HEK293 (cell line): ENCODE results near the gene TMEM234.

ENCODE experiments used
- KLF16 ChIP-seq: fragments of 450-650 bp; formaldehyde crosslinking; IDR thresholded peaks from 2 replicates; pipeline ENCODE4 v1.5.1; 2017; ENCODE audit warnings: missing biosample characterization, missing genetic modification characterization
- YY1 ChIP-seq: fragments of 450-650 bp; formaldehyde crosslinking; IDR thresholded peaks from 2 replicates; pipeline ENCODE4 v1.5.1; 2018; ENCODE audit warnings: missing biosample characterization, missing genetic modification characterization
- ZBTB7A ChIP-seq: fragments of 450-650 bp; formaldehyde crosslinking; IDR thresholded peaks from 2 replicates; pipeline ENCODE4 v1.5.1; 2016; ENCODE audit warnings: low read depth, missing biosample characterization, missing genetic modification characterization
- ZNF211 ChIP-seq: fragments of 450-650 bp; formaldehyde crosslinking; IDR thresholded peaks from 2 replicates; pipeline ENCODE4 v1.5.1; 2016; ENCODE audit warnings: low read depth, missing biosample characterization, missing genetic modification characterization
- ZNF324 ChIP-seq: fragments of 450-650 bp; formaldehyde crosslinking; IDR thresholded peaks from 2 replicates; pipeline ENCODE4 v1.5.1; 2016; ENCODE audit warnings: missing biosample characterization, missing genetic modification characterization
- ZNF404 ChIP-seq: fragments of 450-650 bp; formaldehyde crosslinking; IDR thresholded peaks from 2 replicates; pipeline ENCODE4 v1.5.1; 2017; ENCODE audit warnings: missing biosample characterization, missing genetic modification characterization
- ZNF501 ChIP-seq: fragments of 450-650 bp; formaldehyde crosslinking; IDR thresholded peaks from 2 replicates; pipeline ENCODE4 v1.5.1; 2016; ENCODE audit warnings: missing biosample characterization, missing genetic modification characterization
- ZNF610 ChIP-seq: fragments of 450-650 bp; formaldehyde crosslinking; IDR thresholded peaks from 2 replicates; pipeline ENCODE4 v1.5.1; 2016; ENCODE audit warnings: missing biosample characterization, missing genetic modification characterization, borderline replicate concordance
- TF ChIP-seq, protein P1 (sequence below): fragments of 450-650 bp; formaldehyde crosslinking; IDR thresholded peaks from 2 replicates; pipeline ENCODE4 v1.5.1; 2016; ENCODE audit warnings: missing biosample characterization, missing genetic modification characterization
- TF ChIP-seq, protein P2 (sequence below): fragments of 450-650 bp; formaldehyde crosslinking; IDR thresholded peaks from 2 replicates; pipeline ENCODE4 v1.5.1; 2016; ENCODE audit warnings: missing biosample characterization, missing genetic modification characterization
- TF ChIP-seq, protein P3 (sequence below): fragments of 450-650 bp; formaldehyde crosslinking; IDR thresholded peaks from 2 replicates; pipeline ENCODE4 v1.5.1; 2016; ENCODE audit warnings: missing biosample characterization, missing genetic modification characterization, low read depth
- TF ChIP-seq, protein P4 (sequence below): fragments of 450-650 bp; formaldehyde crosslinking; IDR thresholded peaks from 2 replicates; pipeline ENCODE4 v1.5.1; 2017; ENCODE audit warnings: missing biosample characterization, missing genetic modification characterization
- TF ChIP-seq, protein P5 (sequence below): fragments of 450-650 bp; formaldehyde crosslinking; IDR thresholded peaks from 2 replicates; pipeline ENCODE4 v1.5.1; 2017; ENCODE audit warnings: missing biosample characterization, missing genetic modification characterization

DNA sequence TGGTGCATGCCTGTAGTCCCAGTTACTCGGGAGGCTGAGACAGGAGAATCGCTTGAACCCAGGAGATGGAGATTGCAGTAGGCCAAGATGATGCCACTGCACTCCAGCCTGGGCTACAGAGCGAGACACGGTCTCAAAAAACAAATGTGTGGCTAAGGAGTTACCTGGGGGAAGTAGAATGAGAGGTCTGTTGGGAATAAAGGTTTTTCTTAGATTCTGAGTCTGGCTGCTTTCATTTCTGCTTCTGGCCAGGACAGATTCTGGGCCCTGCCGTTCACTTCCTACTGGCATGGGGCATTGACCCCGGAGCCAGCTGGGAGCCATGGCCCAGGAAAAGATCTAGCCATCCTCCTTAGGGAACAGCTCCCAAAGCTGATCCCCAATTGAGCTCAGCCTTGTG lies 13.7 kb downstream of the TMEM234 start:
- TF ChIP-seq, protein P1, sequence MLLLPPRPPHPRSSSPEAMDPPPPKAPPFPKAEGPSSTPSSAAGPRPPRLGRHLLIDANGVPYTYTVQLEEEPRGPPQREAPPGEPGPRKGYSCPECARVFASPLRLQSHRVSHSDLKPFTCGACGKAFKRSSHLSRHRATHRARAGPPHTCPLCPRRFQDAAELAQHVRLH (tag by site-specific recombination), result no peak
- TF ChIP-seq, protein P2, sequence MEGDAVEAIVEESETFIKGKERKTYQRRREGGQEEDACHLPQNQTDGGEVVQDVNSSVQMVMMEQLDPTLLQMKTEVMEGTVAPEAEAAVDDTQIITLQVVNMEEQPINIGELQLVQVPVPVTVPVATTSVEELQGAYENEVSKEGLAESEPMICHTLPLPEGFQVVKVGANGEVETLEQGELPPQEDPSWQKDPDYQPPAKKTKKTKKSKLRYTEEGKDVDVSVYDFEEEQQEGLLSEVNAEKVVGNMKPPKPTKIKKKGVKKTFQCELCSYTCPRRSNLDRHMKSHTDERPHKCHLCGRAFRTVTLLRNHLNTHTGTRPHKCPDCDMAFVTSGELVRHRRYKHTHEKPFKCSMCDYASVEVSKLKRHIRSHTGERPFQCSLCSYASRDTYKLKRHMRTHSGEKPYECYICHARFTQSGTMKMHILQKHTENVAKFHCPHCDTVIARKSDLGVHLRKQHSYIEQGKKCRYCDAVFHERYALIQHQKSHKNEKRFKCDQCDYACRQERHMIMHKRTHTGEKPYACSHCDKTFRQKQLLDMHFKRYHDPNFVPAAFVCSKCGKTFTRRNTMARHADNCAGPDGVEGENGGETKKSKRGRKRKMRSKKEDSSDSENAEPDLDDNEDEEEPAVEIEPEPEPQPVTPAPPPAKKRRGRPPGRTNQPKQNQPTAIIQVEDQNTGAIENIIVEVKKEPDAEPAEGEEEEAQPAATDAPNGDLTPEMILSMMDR (tag by site-specific recombination), result no peak
- TF ChIP-seq ZNF610 (tag by site-specific recombination), result no peak
- TF ChIP-seq ZNF404, result no peak
- TF ChIP-seq YY1 (tag by site-specific recombination), result no peak
- no peak for TF ChIP-seq KLF16
- no peak for TF ChIP-seq ZNF324 (tag by site-specific recombination)
- TF ChIP-seq ZNF211 (tag by site-specific recombination), result no peak
- TF ChIP-seq, protein P3, sequence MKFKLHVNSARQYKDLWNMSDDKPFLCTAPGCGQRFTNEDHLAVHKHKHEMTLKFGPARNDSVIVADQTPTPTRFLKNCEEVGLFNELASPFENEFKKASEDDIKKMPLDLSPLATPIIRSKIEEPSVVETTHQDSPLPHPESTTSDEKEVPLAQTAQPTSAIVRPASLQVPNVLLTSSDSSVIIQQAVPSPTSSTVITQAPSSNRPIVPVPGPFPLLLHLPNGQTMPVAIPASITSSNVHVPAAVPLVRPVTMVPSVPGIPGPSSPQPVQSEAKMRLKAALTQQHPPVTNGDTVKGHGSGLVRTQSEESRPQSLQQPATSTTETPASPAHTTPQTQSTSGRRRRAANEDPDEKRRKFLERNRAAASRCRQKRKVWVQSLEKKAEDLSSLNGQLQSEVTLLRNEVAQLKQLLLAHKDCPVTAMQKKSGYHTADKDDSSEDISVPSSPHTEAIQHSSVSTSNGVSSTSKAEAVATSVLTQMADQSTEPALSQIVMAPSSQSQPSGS (tag by site-specific recombination), result no peak
- TF ChIP-seq, protein P4, sequence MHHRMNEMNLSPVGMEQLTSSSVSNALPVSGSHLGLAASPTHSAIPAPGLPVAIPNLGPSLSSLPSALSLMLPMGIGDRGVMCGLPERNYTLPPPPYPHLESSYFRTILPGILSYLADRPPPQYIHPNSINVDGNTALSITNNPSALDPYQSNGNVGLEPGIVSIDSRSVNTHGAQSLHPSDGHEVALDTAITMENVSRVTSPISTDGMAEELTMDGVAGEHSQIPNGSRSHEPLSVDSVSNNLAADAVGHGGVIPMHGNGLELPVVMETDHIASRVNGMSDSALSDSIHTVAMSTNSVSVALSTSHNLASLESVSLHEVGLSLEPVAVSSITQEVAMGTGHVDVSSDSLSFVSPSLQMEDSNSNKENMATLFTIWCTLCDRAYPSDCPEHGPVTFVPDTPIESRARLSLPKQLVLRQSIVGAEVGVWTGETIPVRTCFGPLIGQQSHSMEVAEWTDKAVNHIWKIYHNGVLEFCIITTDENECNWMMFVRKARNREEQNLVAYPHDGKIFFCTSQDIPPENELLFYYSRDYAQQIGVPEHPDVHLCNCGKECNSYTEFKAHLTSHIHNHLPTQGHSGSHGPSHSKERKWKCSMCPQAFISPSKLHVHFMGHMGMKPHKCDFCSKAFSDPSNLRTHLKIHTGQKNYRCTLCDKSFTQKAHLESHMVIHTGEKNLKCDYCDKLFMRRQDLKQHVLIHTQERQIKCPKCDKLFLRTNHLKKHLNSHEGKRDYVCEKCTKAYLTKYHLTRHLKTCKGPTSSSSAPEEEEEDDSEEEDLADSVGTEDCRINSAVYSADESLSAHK (tag by site-specific recombination), result no peak
- no peak for TF ChIP-seq ZNF501
- no peak for TF ChIP-seq ZBTB7A (tag by site-specific recombination)
- TF ChIP-seq, protein P5, sequence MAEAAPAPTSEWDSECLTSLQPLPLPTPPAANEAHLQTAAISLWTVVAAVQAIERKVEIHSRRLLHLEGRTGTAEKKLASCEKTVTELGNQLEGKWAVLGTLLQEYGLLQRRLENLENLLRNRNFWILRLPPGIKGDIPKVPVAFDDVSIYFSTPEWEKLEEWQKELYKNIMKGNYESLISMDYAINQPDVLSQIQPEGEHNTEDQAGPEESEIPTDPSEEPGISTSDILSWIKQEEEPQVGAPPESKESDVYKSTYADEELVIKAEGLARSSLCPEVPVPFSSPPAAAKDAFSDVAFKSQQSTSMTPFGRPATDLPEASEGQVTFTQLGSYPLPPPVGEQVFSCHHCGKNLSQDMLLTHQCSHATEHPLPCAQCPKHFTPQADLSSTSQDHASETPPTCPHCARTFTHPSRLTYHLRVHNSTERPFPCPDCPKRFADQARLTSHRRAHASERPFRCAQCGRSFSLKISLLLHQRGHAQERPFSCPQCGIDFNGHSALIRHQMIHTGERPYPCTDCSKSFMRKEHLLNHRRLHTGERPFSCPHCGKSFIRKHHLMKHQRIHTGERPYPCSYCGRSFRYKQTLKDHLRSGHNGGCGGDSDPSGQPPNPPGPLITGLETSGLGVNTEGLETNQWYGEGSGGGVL (tag by site-specific recombination), result no peak
